Upper lobe of left lung (tissue), 4 donors: ENCODE data around the gene TNFAIP8L1.

Experiments
- CTCF ChIP-seq, 6 experiments: fragments of 450-650 bp in 4 of 6; fragments of 200-600 bp in 2 of 6; sonication (generic) in 2 of 6; IDR thresholded peaks; one replicate each; pipeline ENCODE4 v1.5.1; 2016 to 2019; ENCODE audit warnings: antibody characterized with exemption in 6 of 6
- EP300 ChIP-seq, 4 donors: sonication (generic); formaldehyde crosslinking; IDR thresholded peaks; one replicate each; pipeline ENCODE4 v1.5.1; 2017; ENCODE audit warnings: antibody characterized with exemption in 4 of 4, control low read depth in 2 of 4
- POLR2A ChIP-seq, 4 donors: fragments of 450-650 bp; IDR thresholded peaks; one replicate each; pipeline ENCODE4 v1.5.1; 2016 to 2017; ENCODE audit warnings: antibody characterized with exemption in 4 of 4, mild to moderate bottlenecking in 2 of 4
- POLR2AphosphoS5 ChIP-seq, 2 donors: sonication (generic); formaldehyde crosslinking; IDR thresholded peaks; one replicate each; pipeline ENCODE4 v1.5.1; 2017; ENCODE audit warnings: antibody characterized with exemption in 2 of 2

GRCh38 chr19:4702764-4703163 is 63.4 kb downstream of the TNFAIP8L1 start:
- TF ChIP-seq POLR2A (IDR thresholded peaks at IDR 0.05) (no peak), CTCF (IDR thresholded peaks at IDR 0.05) (no peak), EP300 (IDR thresholded peaks at IDR 0.05) (no peak), POLR2AphosphoS5 (IDR thresholded peaks at IDR 0.05) (no peak)
